Progenitor cell of endocrine pancreas (in vitro differentiated cells): Measurements from ENCODE around the gene RANBP3. TPM values are rescaled to one million over a fixed set of nuclear protein-coding genes. Genes with fewer than 3 reads are reported as not detected.

Source experiments
- DNase-seq: peaks from one replicate; pipeline ENCODE4 v3.0.0; 2021; ENCODE audit warnings: low spot score; ENCODE audit not compliant: unreplicated experiment
- H3K27ac Mint-ChIP-seq: 2 replicates; pipeline ENCODE4 v1.8.0; 2021; ENCODE audit warnings: mild to moderate bottlenecking, moderate library complexity, mixed read lengths
- H3K27me3 Mint-ChIP-seq: 2 replicates; pipeline ENCODE4 v1.8.0; 2021; ENCODE audit warnings: mixed read lengths
- H3K36me3 Mint-ChIP-seq: 2 replicates; pipeline ENCODE4 v1.8.0; 2022; ENCODE audit warnings: mixed read lengths; ENCODE audit not compliant: insufficient read depth
- H3K4me1 Mint-ChIP-seq: 2 replicates; pipeline ENCODE4 v1.8.0; 2021; ENCODE audit warnings: low read depth, mixed read lengths
- H3K4me3 Mint-ChIP-seq: 2 replicates; pipeline ENCODE4 v1.8.0; 2021; ENCODE audit warnings: low read depth, mild to moderate bottlenecking, moderate library complexity, mixed read lengths
- H3K9me3 Mint-ChIP-seq: 2 replicates; pipeline ENCODE4 v1.8.0; 2021; ENCODE audit warnings: low read depth, mixed read lengths
- CTCF ChIP-seq: fragments of 200-600 bp; sonication (generic); IDR thresholded peaks from one replicate; pipeline ENCODE4 v1.5.0; 2021; ENCODE audit warnings: antibody characterized with exemption, mild to moderate bottlenecking; ENCODE audit not compliant: unreplicated experiment
- total RNA-seq: library from RNA; stranded (reverse); gene quantifications from 2 replicates; pipeline ENCODE4 v1.2.1, GENCODE V29; 2021

Gene RANBP3
- total RNA-seq, 1 donor from 2014 or later: 106 TPM

GRCh38 chr19:5948752-5949564 lies 29.0 kb downstream of the RANBP3 start:
- Mint-ChIP-seq H3K27ac (peak overlapping the region; percentile 73), H3K4me3 (no peak overlapping the region), H3K9me3 (no peaks in the 10 kb centered on the region), H3K27me3 (no peaks in the 10 kb centered on the region), H3K4me1 (peaks cover 41% of the 10 kb centered on the region), H3K36me3 (peaks cover 7% of the 10 kb centered on the region)
- TF ChIP-seq CTCF: no peak
- no peak for DNase-seq

- Mint-ChIP-seq H3K4me3 (no peak overlapping the region), H3K27ac (peak overlapping the region; percentile 83), H3K36me3 (peaks cover 7% of the 10 kb centered on the region), H3K9me3 (no peaks in the 10 kb centered on the region), H3K27me3 (no peaks in the 10 kb centered on the region), H3K4me1 (peaks cover 37% of the 10 kb centered on the region)
- DNase-seq: no peak
- no peak for TF ChIP-seq CTCF
These were observed 30.5 kb downstream of the RANBP3 start for GRCh38 chr19:5947435-5947834.

GRCh38 chr19:5943623-5944022 lies 34.3 kb downstream of the RANBP3 start:
- Mint-ChIP-seq H3K4me3 (no peak overlapping the region), H3K9me3 (no peaks in the 10 kb centered on the region)

GRCh38 chr19:5943045-5943444 lies 34.9 kb downstream of the RANBP3 start:
- Mint-ChIP-seq H3K4me1 (peaks cover 9% of the 10 kb centered on the region), H3K27ac (no peak overlapping the region), H3K4me3 (no peak overlapping the region), H3K9me3 (no peaks in the 10 kb centered on the region), H3K27me3 (no peaks in the 10 kb centered on the region), H3K36me3 (peaks cover 2% of the 10 kb centered on the region)
- DNase-seq: no peak
- no peak for TF ChIP-seq CTCF

More at GRCh38 chr19:5943623-5944022, 34.3 kb downstream of the RANBP3 start:
- Mint-ChIP-seq H3K36me3 (peaks cover 2% of the 10 kb centered on the region), H3K4me1 (peaks cover 13% of the 10 kb centered on the region), H3K27me3 (no peaks in the 10 kb centered on the region), H3K27ac (peak overlapping the region; percentile 13)
- TF ChIP-seq CTCF: no peak
- no peak for DNase-seq

- Mint-ChIP-seq H3K27ac (peak overlapping the region; percentile 11), H3K36me3 (peaks cover 3% of the 10 kb centered on the region), H3K4me3 (no peak overlapping the region), H3K9me3 (no peaks in the 10 kb centered on the region), H3K27me3 (no peaks in the 10 kb centered on the region), H3K4me1 (peaks cover 5% of the 10 kb centered on the region)
- DNase-seq: no peak
- TF ChIP-seq CTCF: no peak
These were observed 36.3 kb downstream of the RANBP3 start for GRCh38 chr19:5941673-5942072.
